NOMO-1 (cell line): ENCODE results near the gene MAP7D1.
A peak's percentile ranks its signal among the peaks of the same experiment; 100 is the strongest.

Experiments used
- DNase-seq, 2 experiments: peaks; one replicate each; lab custom pipeline; 2025; ENCODE audit not compliant: unreplicated experiment in 2 of 2; lab: John Stamatoyannopoulos, UW

The MAP7D1 gene

GRCh38 chr1:36126797-36127500 lies 29.0 kb upstream of the MAP7D1 start:
- no peak for DNase-seq

GRCh38 chr1:36128126-36128904 lies 27.6 kb upstream of the MAP7D1 start:
- DNase-seq: peak in 1 of 2 experiments; percentile 13

GRCh38 chr1:36128905-36129206 lies 27.1 kb upstream of the MAP7D1 start:
- DNase-seq: no peak

GRCh38 chr1:36132029-36132428 lies 23.9 kb upstream of the MAP7D1 start:
- DNase-seq: no peak

- DNase-seq: no peak
These were observed 22.5 kb upstream of the MAP7D1 start for GRCh38 chr1:36133484-36133883.

- no peak for DNase-seq
These were observed 21.9 kb upstream of the MAP7D1 start for GRCh38 chr1:36134031-36134430.

GRCh38 chr1:36134505-36135329 lies 21.2 kb upstream of the MAP7D1 start:
- peak; percentile 15 to 59 for DNase-seq

- no peak for DNase-seq
These were observed 20.7 kb upstream of the MAP7D1 start for GRCh38 chr1:36135330-36135667.

- no peak for DNase-seq
These were observed 20.2 kb upstream of the MAP7D1 start for GRCh38 chr1:36135796-36136195.

GRCh38 chr1:36136535-36136934 lies 19.4 kb upstream of the MAP7D1 start:
- no peak for DNase-seq

- DNase-seq: no peak
These were observed 18.7 kb upstream of the MAP7D1 start for GRCh38 chr1:36137226-36137625.

GRCh38 chr1:36137776-36138175 lies 18.2 kb upstream of the MAP7D1 start:
- DNase-seq: no peak

- no peak for DNase-seq
These were observed 16.4 kb upstream of the MAP7D1 start for GRCh38 chr1:36139521-36139920.

GRCh38 chr1:36142121-36142520 lies 13.8 kb upstream of the MAP7D1 start:
- peak; percentile 35 to 44 for DNase-seq

GRCh38 chr1:36143424-36143823 lies 12.5 kb upstream of the MAP7D1 start:
- DNase-seq: no peak

GRCh38 chr1:36144413-36144812 lies 11.5 kb upstream of the MAP7D1 start:
- no peak for DNase-seq

- DNase-seq: no peak
These were observed 7.1 kb upstream of the MAP7D1 start for GRCh38 chr1:36148821-36149236.

- DNase-seq: peak; percentile 99 to 100
These were observed 6.6 kb upstream of the MAP7D1 start, which contains the start of gene TRAPPC3 for GRCh38 chr1:36149237-36149972. TRAPPC3 (minus strand) TSS chr1:36149486; CDS start chr1:36149378, 108 bp downstream.

GRCh38 chr1:36149973-36150295 lies 6.0 kb upstream of the MAP7D1 start:
- no peak for DNase-seq

GRCh38 chr1:36150296-36151133 lies 5.4 kb upstream of the MAP7D1 start:
- peak; percentile 88 to 93 for DNase-seq
